CD4-positive, alpha-beta T cell treated with Interleukin-17A for 1 hour (primary cell): ENCODE data around the gene DNAJA3.

Source experiments
- DNase-seq: peaks from one replicate; pipeline ENCODE4 v3.0.0-alpha.2; 2020

The DNAJA3 gene

GRCh38 chr16:4437366-4437765, 11.7 kb downstream of the DNAJA3 start:
- no peak for DNase-seq

GRCh38 chr16:4442371-4442770, 16.7 kb downstream of the DNAJA3 start:
- no peak for DNase-seq

GRCh38 chr16:4443271-4443670, 17.6 kb downstream of the DNAJA3 start:
- DNase-seq = no peak

GRCh38 chr16:4443986-4444385, 18.3 kb downstream of the DNAJA3 start:
- no peak for DNase-seq

GRCh38 chr16:4450430-4450829, 24.8 kb downstream of the DNAJA3 start:
- no peak for DNase-seq

GRCh38 chr16:4450931-4451519, 25.4 kb downstream of the DNAJA3 start:
- no peak for DNase-seq

- DNase-seq = no peak
Observed at GRCh38 chr16:4452674-4453073, 27.0 kb downstream of the DNAJA3 start.

- no peak for DNase-seq
Observed at GRCh38 chr16:4454623-4455022, 29.0 kb downstream of the DNAJA3 start.

- DNase-seq = no peak
Observed at GRCh38 chr16:4455081-4455480, 29.4 kb downstream of the DNAJA3 start.

- DNase-seq = no peak
Observed at GRCh38 chr16:4455951-4456350, 30.3 kb downstream of the DNAJA3 start.

GRCh38 chr16:4460936-4461249, 35.2 kb downstream of the DNAJA3 start:
- DNase-seq = no peak

- no peak for DNase-seq
Observed at GRCh38 chr16:4461250-4462085, 35.8 kb downstream of the DNAJA3 start.

- DNase-seq = no peak
Observed at GRCh38 chr16:4463522-4464163, 38.0 kb downstream of the DNAJA3 start.

- DNase-seq = peak; percentile 82
Observed at GRCh38 chr16:4465977-4466779, 40.5 kb downstream of the DNAJA3 start.

GRCh38 chr16:4467916-4468315, 42.2 kb downstream of the DNAJA3 start:
- no peak for DNase-seq

GRCh38 chr16:4468972-4469371, 43.3 kb downstream of the DNAJA3 start:
- DNase-seq = no peak

- no peak for DNase-seq
Observed at GRCh38 chr16:4471869-4472268, 46.2 kb downstream of the DNAJA3 start.

- no peak for DNase-seq
Observed at GRCh38 chr16:4472880-4473279, 47.2 kb downstream of the DNAJA3 start.

- DNase-seq = peak; percentile 92
Observed at GRCh38 chr16:4474192-4474961, 48.7 kb downstream of the DNAJA3 start, which contains the start of gene NMRAL1. Gene NMRAL1 (minus strand): TSS chr16:4474625. CDS start chr16:4474132, 493 bp downstream.

- DNase-seq = peak; percentile 95
Observed at GRCh38 chr16:4475880-4476788, 50.5 kb downstream of the DNAJA3 start, which contains the start of gene HMOX2. Gene HMOX2 (plus strand): TSS chr16:4476398. CDS start chr16:4505525, 29,127 bp downstream.

- peak; percentile 44 for DNase-seq
Observed at GRCh38 chr16:4477966-4478365, 52.3 kb downstream of the DNAJA3 start.
